Mesodermal cell (in vitro differentiated cells): ENCODE measurements around the gene NACC1.

Experiments used
- H3K27ac ChIP-seq: 2 replicates; pipeline ENCODE4 v1.7.0; 2013; ENCODE audit warnings: mild to moderate bottlenecking, low read depth, low read length, moderate library complexity; ENCODE audit not compliant: severe bottlenecking
- H3K36me3 ChIP-seq: 2 replicates; pipeline ENCODE4 v1.7.1; 2013; ENCODE audit warnings: mild to moderate bottlenecking, low read length, moderate library complexity; ENCODE audit not compliant: control insufficient read depth, insufficient read depth
- H3K4me1 ChIP-seq: one replicate; pipeline ENCODE4 v1.7.1; 2013; ENCODE audit warnings: mild to moderate bottlenecking, low read length; ENCODE audit not compliant: insufficient read depth, control insufficient read depth, poor library complexity, severe bottlenecking
- H3K4me3 ChIP-seq: 2 replicates; pipeline ENCODE4 v1.7.0; 2013; ENCODE audit warnings: low read length, control low read depth, mild to moderate bottlenecking; ENCODE audit not compliant: insufficient read depth, poor library complexity, severe bottlenecking; ENCODE audit errors: extremely low read depth
- H3K9me3 ChIP-seq: 2 replicates; pipeline ENCODE4 v1.7.1; 2013; ENCODE audit warnings: mild to moderate bottlenecking, low read length, moderate library complexity; ENCODE audit not compliant: control insufficient read depth
- WGBS, 2 experiments: methylation state at CpG; one replicate each; pipeline ENCODE4 v1.1.5; 2013; ENCODE audit warnings: missing lambda C conversion rate in 2 of 2; ENCODE audit not compliant: insufficient coverage in 2 of 2; 5-methylcytosine and 5-hydroxymethylcytosine counted together

NACC1 gene

DNA sequence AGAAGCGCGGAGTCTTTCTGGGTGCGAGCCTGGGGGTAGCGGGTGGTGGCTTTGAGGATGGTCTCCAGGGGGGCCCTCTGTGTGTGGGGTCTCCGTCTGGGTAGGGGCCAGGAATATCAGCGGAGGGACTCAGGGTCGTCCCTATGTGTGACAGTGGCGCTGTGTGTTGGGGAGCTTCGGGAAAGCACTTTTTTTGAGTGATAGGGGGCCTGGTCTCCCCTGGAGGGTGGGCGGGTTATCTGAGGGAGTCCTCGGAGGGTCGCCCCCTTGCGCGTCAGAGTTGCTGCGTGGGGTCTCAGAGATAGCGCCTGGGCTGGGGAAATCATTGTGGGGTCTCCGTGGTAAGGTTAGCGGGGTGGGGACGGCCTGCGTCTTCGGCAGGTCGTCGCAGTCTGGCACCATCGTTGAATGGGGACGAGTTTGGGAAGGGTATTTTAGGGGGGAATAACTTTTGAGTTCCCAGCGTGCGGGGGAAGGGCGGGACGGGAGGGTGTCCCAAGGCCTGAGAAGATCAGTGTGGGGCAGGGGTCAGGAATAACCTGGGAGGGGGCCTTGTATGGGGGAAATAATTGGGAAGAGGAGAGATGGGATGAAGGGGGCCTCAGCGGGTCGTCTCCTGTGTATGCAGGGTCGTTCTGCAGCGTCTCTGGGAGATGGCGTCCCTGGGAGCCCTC, 33.0 kb downstream of the NACC1 start:
- Histone ChIP-seq H3K9me3 (no peaks in the 10 kb centered on the region), H3K4me3 (peak overlapping the region; percentile 99), H3K4me1 (peaks cover 4% of the 10 kb centered on the region), H3K27ac (peak overlapping the region; percentile 91), H3K36me3 (peaks cover 16% of the 10 kb centered on the region)
- WGBS, 2 experiments: 1% methylated on average over 27 to 30 of the region's 34 CpGs

DNA sequence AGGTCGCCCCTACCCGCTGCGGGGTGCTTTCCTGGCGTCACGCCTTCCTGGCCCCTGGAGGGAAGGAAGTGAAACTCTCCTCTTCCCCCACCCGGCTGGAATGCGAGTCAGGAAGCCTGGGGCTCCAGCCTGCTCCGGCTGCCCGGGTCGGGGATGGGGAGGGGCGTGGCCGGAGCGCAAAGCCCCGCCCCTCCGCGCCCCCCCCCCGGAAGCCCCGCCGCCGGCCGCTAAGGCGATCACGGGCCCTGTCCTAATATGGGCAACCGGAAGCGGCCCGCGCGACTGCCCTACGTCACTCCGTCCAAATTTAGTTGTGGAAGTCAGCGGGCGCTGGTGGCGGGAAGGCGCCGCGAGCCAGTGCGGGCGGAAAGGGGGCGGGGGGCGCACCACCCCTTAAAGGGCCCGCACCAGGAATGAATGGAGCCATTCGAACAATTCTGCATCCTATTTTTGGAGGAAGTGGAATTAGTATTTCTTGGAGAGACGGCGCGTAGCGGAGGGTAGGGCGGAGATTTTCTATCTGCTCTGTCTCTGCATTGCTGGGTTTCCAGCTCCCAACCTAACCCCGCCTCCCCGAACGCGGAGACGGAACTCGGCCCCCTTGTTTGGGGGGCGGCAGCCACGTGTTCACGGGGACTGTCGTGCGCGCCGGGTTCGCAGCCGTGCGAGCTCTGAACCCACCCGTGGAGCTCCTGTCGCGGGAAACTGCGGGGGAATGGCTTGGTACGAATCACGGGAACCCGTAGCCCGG, 33.7 kb downstream of the NACC1 start:
- Histone ChIP-seq H3K36me3 (peaks cover 16% of the 10 kb centered on the region), H3K4me1 (peaks cover 5% of the 10 kb centered on the region), H3K9me3 (no peaks in the 10 kb centered on the region), H3K4me3 (peak overlapping the region; percentile 99), H3K27ac (peak overlapping the region; percentile 98)
- WGBS, 2 experiments: 0% methylated on average over 37 to 47 of the region's 71 CpGs

DNA sequence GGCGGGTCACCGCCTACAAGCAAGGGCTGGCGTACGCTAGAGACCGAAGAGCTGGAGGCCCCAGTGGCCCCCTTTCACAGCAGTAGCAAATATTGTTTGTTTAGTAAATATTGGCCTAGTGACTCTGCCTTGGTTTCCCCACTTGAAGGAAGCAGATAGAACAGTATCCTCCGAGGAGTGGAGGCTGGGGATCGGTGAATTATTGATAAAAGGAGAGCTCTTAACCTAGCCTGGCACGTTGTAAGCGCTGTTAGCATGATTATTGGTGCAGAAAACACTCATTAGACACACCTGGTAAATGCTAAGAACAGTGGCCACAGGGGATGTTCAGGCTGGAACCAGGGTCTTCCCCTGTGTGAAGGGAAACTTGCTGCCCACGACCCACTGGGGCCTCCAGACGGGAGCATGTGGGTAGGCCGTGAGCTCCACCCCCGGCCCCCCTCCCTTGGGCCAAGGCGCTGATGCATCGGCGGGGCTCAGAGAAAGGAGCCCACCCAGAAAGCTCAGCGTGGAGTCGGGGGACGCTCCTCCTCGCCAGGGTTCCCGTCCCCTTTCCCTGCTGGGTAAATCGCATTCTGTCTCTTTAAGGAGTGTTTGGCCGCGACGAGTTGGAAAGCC, 34.4 kb downstream of the NACC1 start:
- peak overlapping the region; percentile 98 for H3K4me3 ChIP-seq
- peaks cover 5% of the 10 kb centered on the region for H3K4me1 ChIP-seq
- WGBS, 2 experiments: 0% methylated on average over 15 to 19 of the region's 25 CpGs
- peaks cover 16% of the 10 kb centered on the region for H3K36me3 ChIP-seq
- no peaks in the 10 kb centered on the region for H3K9me3 ChIP-seq
- H3K27ac ChIP-seq: peak overlapping the region; percentile 98

DNA sequence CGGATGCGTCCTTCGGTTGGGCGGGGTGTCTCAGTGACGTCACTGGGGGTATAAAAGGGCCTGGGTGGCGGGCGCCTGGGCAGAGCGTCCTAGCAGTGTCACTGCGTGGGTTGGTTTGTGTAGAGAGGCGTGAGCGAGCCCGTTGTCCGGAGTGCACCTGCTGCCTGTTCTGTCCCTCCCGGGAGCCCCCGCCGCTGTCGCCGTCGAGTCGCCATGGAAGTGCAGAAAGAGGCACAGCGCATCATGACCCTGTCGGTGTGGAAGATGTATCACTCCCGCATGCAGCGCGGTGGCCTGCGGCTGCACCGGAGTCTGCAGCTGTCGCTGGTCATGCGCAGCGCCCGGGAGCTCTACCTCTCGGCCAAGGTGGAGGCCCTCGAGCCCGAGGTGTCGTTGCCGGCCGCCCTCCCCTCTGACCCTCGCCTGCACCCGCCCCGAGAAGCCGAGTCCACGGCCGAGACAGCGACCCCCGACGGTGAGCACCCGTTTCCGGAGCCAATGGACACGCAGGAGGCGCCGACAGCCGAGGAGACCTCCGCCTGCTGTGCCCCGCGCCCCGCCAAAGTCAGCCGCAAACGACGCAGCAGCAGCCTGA, 35.0 kb downstream of the NACC1 start:
- WGBS, 2 experiments: 0% methylated on average over 48 to 52 of the region's 59 CpGs

DNA sequence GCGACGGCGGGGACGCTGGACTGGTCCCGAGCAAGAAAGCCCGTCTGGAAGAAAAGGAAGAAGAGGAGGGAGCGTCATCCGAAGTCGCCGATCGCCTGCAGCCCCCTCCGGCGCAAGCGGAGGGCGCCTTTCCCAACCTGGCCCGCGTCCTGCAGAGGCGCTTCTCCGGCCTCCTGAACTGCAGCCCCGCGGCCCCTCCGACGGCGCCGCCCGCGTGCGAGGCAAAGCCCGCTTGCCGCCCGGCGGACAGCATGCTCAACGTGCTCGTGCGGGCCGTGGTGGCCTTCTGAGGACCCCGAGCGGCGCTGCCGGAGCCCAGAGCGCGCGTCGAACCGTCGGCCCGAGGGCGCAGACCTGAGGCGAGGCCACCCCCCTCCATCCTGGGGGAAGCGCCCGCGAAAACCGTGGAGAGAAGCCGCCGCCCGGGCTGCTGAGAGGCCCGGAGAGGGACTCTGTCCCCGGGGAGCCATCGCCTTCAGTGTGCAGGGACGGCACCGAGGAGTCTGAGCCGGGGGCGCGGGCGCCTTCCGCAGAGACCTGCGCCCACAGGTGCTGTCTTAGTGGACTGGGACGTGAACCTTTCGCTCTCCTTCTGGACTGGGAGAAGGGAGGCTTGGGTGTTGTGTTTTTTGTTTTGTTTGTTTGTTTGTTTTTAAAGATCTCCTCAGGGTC, 35.6 kb downstream of the NACC1 start:
- Histone ChIP-seq H3K4me3 (peak overlapping the region; percentile 98), H3K36me3 (peaks cover 16% of the 10 kb centered on the region), H3K27ac (peak overlapping the region; percentile 98), H3K4me1 (peaks cover 5% of the 10 kb centered on the region), H3K9me3 (no peaks in the 10 kb centered on the region)
- 0% methylated on average over 46 to 58 of the region's 69 CpGs for WGBS, 2 experiments

More for the DNA sequence above, 35.0 kb downstream of the NACC1 start:
- Histone ChIP-seq H3K4me3 (peak overlapping the region; percentile 98), H3K9me3 (no peaks in the 10 kb centered on the region), H3K27ac (peak overlapping the region; percentile 98), H3K4me1 (peaks cover 5% of the 10 kb centered on the region), H3K36me3 (peaks cover 16% of the 10 kb centered on the region)

DNA sequence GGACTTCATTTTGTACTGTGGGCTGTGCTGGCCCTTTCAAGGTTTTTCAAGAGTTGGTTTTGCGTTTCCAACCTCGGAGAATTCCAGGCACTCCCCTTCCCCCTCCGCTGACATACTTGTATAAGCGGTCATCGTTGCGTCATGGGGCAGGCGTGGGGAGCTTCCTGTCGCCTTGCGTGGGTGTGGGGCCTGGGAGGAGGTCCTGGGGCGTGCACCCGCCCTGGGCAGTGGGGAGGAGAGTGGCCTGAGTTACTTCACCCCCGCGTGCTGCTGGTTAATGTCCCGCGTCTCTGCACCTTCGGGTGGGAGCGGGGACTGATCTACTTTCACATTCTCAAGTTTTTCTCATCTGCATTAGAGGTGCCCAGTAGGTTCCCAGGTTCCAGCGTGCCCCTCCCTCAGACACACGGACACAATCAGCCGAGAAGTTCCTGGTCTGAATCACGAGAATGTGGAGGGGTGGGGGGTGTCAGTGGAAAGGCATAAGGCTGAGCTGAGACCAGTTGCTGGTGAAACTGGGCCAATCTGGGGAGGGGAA, 36.2 kb downstream of the NACC1 start:
- peaks cover 5% of the 10 kb centered on the region for H3K4me1 ChIP-seq
- H3K36me3 ChIP-seq: peaks cover 16% of the 10 kb centered on the region
- H3K9me3 ChIP-seq: no peaks in the 10 kb centered on the region
- 0% methylated on average over 6 to 14 of the region's 21 CpGs for WGBS, 2 experiments
- peak overlapping the region; percentile 98 for H3K4me3 ChIP-seq
- H3K27ac ChIP-seq: peak overlapping the region; percentile 98

DNA sequence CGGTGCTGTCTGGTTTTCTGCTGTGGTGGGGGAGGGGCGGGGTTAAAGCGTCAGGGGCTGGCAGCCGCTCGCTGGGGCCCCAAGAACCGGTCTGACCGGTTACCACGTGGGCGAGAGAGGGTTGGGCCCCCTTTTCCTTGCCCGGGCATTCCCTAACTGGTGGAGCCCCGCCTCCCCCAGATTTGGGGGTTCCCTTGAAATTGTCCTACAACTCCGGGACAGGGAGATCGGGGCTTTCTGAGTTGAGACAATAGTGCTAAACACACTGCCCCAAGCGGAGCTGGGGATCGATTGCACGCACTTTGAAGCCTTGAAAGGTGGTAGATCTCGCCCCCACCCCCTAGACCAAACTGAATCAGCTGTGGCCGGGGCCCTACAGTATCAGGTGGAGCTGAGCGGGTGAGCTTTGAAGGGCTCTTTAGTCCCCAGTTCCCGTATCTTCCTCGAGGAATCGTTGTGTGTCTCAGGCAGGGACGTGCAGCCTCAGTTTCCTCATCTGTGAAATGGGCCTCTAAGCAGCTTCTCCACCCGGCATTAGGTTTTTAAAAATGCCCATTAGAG, 36.9 kb downstream of the NACC1 start:
- H3K9me3 ChIP-seq: no peaks in the 10 kb centered on the region
- H3K36me3 ChIP-seq: peaks cover 16% of the 10 kb centered on the region
- WGBS, 2 experiments: 0 to 2% methylated on average over 12 to 24 of the region's 24 CpGs
- H3K4me3 ChIP-seq: peak overlapping the region; percentile 98
- peak overlapping the region; percentile 98 for H3K27ac ChIP-seq
- peaks cover 5% of the 10 kb centered on the region for H3K4me1 ChIP-seq

DNA sequence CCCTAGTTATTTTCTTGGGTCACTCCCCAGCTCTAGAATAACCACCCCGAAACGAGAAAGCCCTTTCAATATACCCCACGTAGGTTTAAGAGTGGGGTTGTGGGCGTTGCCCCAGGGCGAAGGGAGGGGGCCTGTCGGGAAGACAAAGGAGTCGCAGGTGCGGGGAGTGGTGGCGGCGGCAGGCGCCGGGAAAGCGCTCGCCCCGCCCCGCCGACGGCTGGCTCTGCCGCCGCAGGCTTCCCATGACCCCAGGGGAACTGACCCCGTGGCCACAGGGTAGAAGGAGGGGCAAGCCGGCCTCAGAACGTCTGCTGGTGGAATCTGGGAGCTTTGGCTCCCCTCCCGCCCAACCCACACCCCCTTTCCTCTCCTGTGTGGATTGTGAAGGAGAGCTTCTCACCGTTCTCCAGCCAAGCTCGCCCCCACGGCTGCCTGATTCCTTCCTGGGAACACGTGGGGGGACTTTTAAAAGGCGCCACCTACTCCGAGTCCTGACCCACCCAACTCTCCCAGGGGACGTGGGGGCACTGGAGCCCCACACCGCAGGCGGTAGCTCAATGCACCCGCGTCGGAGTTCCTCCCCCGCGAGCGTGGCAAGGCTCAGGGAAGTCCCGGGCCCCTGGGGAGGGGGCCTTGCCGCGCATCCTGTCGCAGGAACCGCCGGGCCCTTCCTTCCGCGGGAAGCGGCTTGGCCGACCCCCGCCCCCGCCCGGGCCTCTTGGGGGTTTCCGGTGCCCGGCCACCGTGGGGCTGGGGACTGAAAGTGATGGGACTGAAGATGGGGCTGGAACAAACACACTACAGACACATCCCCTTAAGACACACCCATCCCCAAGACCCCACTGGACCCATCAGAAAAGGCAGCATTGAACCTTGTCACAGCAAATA, 37.7 kb downstream of the NACC1 start:
- Histone ChIP-seq H3K4me3 (peak overlapping the region; percentile 98), H3K27ac (peak overlapping the region; percentile 98), H3K4me1 (peaks cover 5% of the 10 kb centered on the region), H3K9me3 (no peaks in the 10 kb centered on the region), H3K36me3 (peaks cover 16% of the 10 kb centered on the region)
- 1% methylated on average over 22 to 33 of the region's 55 CpGs for WGBS, 2 experiments

DNA sequence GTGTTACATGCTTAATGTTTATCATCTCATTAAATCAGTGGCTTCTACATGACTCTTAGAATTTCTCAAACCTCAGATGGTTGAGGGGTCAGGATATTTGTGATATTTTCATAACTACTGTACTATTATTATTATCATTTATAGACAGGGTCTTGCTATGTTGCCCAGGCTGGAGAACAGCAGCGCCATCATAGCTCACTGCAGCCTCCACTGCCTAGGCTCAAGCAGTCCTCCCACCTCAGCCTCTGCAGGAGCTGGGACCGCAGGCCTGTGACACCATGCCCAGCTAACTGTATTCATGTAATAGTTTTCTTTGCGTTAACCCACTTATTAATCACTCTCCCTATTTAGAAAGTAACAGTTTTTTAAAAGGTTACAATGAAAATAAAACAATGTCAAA, 41.6 kb downstream of the NACC1 start:
- no peaks in the 10 kb centered on the region for H3K9me3 ChIP-seq
- H3K36me3 ChIP-seq: peaks cover under 1% of the 10 kb centered on the region
- H3K27ac ChIP-seq: no peak overlapping the region
- peaks cover 20% of the 10 kb centered on the region for H3K4me1 ChIP-seq
- WGBS, 2 experiments: 89 to 100% methylated on average over 1 of the region's 3 CpGs
- H3K4me3 ChIP-seq: no peak overlapping the region
